ENCODE measurements around the gene CRTC3.

GRCh38 chr15:90535254-90535653 is 5.5 kb downstream of the CRTC3 start:
- TF ChIP-seq POLR2AphosphoS5 (IDR thresholded peaks at IDR 0.05; ENCODE audit: insufficient read depth, low read depth, low read length) (no peak), EZH2 (IDR thresholded peaks at IDR 0.05; ENCODE audit: borderline replicate concordance, low read depth, low read length, severe bottlenecking) (no peak)
